ENCODE measurements around the gene EXOC6B. TPM values are rescaled to one million over a fixed set of nuclear protein-coding genes. Genes with fewer than 3 reads are reported as not detected.

EXOC6B gene
- total RNA-seq, 2 experiments from 2014 or later, result 8.5 to 8.6 TPM

GRCh38 chr2:72236445-72237067, 589.3 kb downstream of the EXOC6B start:
- no peaks in the 10 kb centered on the region for H3K27me3 Mint-ChIP-seq
- ChIA-PET CTCF (no interaction called here), POLR2A (no interaction called here)
- peaks cover 2% of the 10 kb centered on the region for H3K36me3 Mint-ChIP-seq
- no peak overlapping the region for H3K27ac Mint-ChIP-seq
- peaks cover 5% of the 10 kb centered on the region for H3K4me1 Mint-ChIP-seq (ENCODE audit: low read depth)
- no peak for DNase-seq
- H3K9me3 Mint-ChIP-seq, result peaks cover 2% of the 10 kb centered on the region
- intact Hi-C loops (cut with micrococcal nuclease), result no loop called here
- no peak overlapping the region for H3K4me3 Mint-ChIP-seq

GRCh38 chr2:72235497-72236415, 590.1 kb downstream of the EXOC6B start:
- DNase-seq, result no peak
- Mint-ChIP-seq H3K36me3 (peaks cover 2% of the 10 kb centered on the region), H3K27ac (no peak overlapping the region), H3K4me1 (ENCODE audit: low read depth) (no peaks in the 10 kb centered on the region), H3K4me3 (no peak overlapping the region), H3K27me3 (no peaks in the 10 kb centered on the region), H3K9me3 (peaks cover 2% of the 10 kb centered on the region)
- POLR2A ChIA-PET, result no interaction called here
- CTCF ChIA-PET, result no interaction called here
- intact Hi-C loops (cut with micrococcal nuclease), result no loop called here

- intact Hi-C loops (cut with micrococcal nuclease), result no loop called here
- peaks cover 5% of the 10 kb centered on the region for H3K36me3 Mint-ChIP-seq
- no peaks in the 10 kb centered on the region for H3K27me3 Mint-ChIP-seq
- H3K9me3 Mint-ChIP-seq, result peaks cover 7% of the 10 kb centered on the region
- no peak overlapping the region for H3K4me3 Mint-ChIP-seq
- no peak overlapping the region for H3K27ac Mint-ChIP-seq
- no peak for DNase-seq
- ChIA-PET POLR2A (no interaction called here), CTCF (no interaction called here)
- H3K4me1 Mint-ChIP-seq (ENCODE audit: low read depth), result no peaks in the 10 kb centered on the region
Observed at GRCh38 chr2:72233211-72233610, 592.6 kb downstream of the EXOC6B start.

GRCh38 chr2:72222829-72223564, 602.8 kb downstream of the EXOC6B start:
- no peak for DNase-seq
- intact Hi-C loops (cut with micrococcal nuclease), result no loop called here
- ChIA-PET POLR2A (no interaction called here), CTCF (no interaction called here)
- H3K36me3 Mint-ChIP-seq, result peaks cover 3% of the 10 kb centered on the region
- H3K27me3 Mint-ChIP-seq, result no peaks in the 10 kb centered on the region
- no peaks in the 10 kb centered on the region for H3K4me1 Mint-ChIP-seq (ENCODE audit: low read depth)
- no peak overlapping the region for H3K27ac Mint-ChIP-seq
- H3K4me3 Mint-ChIP-seq, result no peak overlapping the region
- peaks cover 2% of the 10 kb centered on the region for H3K9me3 Mint-ChIP-seq

GRCh38 chr2:72220170-72220569, 605.7 kb downstream of the EXOC6B start:
- Mint-ChIP-seq H3K4me1 (ENCODE audit: low read depth) (no peaks in the 10 kb centered on the region), H3K27ac (no peak overlapping the region), H3K9me3 (no peaks in the 10 kb centered on the region), H3K4me3 (no peak overlapping the region), H3K36me3 (no peaks in the 10 kb centered on the region), H3K27me3 (no peaks in the 10 kb centered on the region)
- intact Hi-C loops (cut with micrococcal nuclease), result no loop called here
- DNase-seq, result no peak
- POLR2A ChIA-PET, result no interaction called here
- CTCF ChIA-PET, result no interaction called here

- H3K4me3 Mint-ChIP-seq, result no peak overlapping the region
- POLR2A ChIA-PET, result no interaction called here
- H3K27me3 Mint-ChIP-seq, result no peaks in the 10 kb centered on the region
- H3K27ac Mint-ChIP-seq, result no peak overlapping the region
- H3K9me3 Mint-ChIP-seq, result no peaks in the 10 kb centered on the region
- H3K36me3 Mint-ChIP-seq, result peaks cover 1% of the 10 kb centered on the region
- no peaks in the 10 kb centered on the region for H3K4me1 Mint-ChIP-seq (ENCODE audit: low read depth)
- no peak for DNase-seq
- intact Hi-C loops (cut with micrococcal nuclease), result no loop called here
- CTCF ChIA-PET, result no interaction called here
Observed at GRCh38 chr2:72214429-72215143, 611.2 kb downstream of the EXOC6B start.

GRCh38 chr2:72212486-72212855, 613.4 kb downstream of the EXOC6B start:
- no peaks in the 10 kb centered on the region for H3K9me3 Mint-ChIP-seq
- CTCF ChIA-PET, result no interaction called here
- intact Hi-C loops (cut with micrococcal nuclease), result no loop called here
- DNase-seq, result no peak
- POLR2A ChIA-PET, result no interaction called here
- H3K4me3 Mint-ChIP-seq, result no peak overlapping the region
- H3K4me1 Mint-ChIP-seq (ENCODE audit: low read depth), result no peaks in the 10 kb centered on the region
- no peaks in the 10 kb centered on the region for H3K27me3 Mint-ChIP-seq
- H3K27ac Mint-ChIP-seq, result no peak overlapping the region
- peaks cover 4% of the 10 kb centered on the region for H3K36me3 Mint-ChIP-seq

GRCh38 chr2:72211777-72212485, 613.9 kb downstream of the EXOC6B start:
- no peaks in the 10 kb centered on the region for H3K9me3 Mint-ChIP-seq
- CTCF ChIA-PET, result no interaction called here
- no peak overlapping the region for H3K27ac Mint-ChIP-seq
- H3K27me3 Mint-ChIP-seq, result no peaks in the 10 kb centered on the region
- intact Hi-C loops (cut with micrococcal nuclease), result no loop called here
- H3K4me3 Mint-ChIP-seq, result no peak overlapping the region
- POLR2A ChIA-PET, result no interaction called here
- H3K36me3 Mint-ChIP-seq, result peaks cover 4% of the 10 kb centered on the region
- H3K4me1 Mint-ChIP-seq (ENCODE audit: low read depth), result no peaks in the 10 kb centered on the region
- DNase-seq, result no peak

- Mint-ChIP-seq H3K9me3 (no peaks in the 10 kb centered on the region), H3K27me3 (no peaks in the 10 kb centered on the region), H3K36me3 (peaks cover 4% of the 10 kb centered on the region), H3K4me1 (ENCODE audit: low read depth) (no peaks in the 10 kb centered on the region), H3K4me3 (no peak overlapping the region), H3K27ac (no peak overlapping the region)
- ChIA-PET POLR2A (no interaction called here), CTCF (no interaction called here)
- DNase-seq, result no peak
- intact Hi-C loops (cut with micrococcal nuclease), result no loop called here
Observed at GRCh38 chr2:72211350-72211749, 614.5 kb downstream of the EXOC6B start.

- Mint-ChIP-seq H3K36me3 (peaks cover 4% of the 10 kb centered on the region), H3K27me3 (no peaks in the 10 kb centered on the region), H3K4me1 (ENCODE audit: low read depth) (no peaks in the 10 kb centered on the region), H3K4me3 (no peak overlapping the region), H3K9me3 (no peaks in the 10 kb centered on the region), H3K27ac (no peak overlapping the region)
- CTCF ChIA-PET, result no interaction called here
- POLR2A ChIA-PET, result no interaction called here
- intact Hi-C loops (cut with micrococcal nuclease), result no loop called here
- no peak for DNase-seq
Observed at GRCh38 chr2:72210470-72210869, 615.4 kb downstream of the EXOC6B start.

- Mint-ChIP-seq H3K4me3 (no peak overlapping the region), H3K36me3 (peaks cover 2% of the 10 kb centered on the region), H3K4me1 (ENCODE audit: low read depth) (no peaks in the 10 kb centered on the region), H3K27ac (no peak overlapping the region), H3K9me3 (no peaks in the 10 kb centered on the region), H3K27me3 (no peaks in the 10 kb centered on the region)
- intact Hi-C loops (cut with micrococcal nuclease), result no loop called here
- ChIA-PET CTCF (no interaction called here), POLR2A (no interaction called here)
- no peak for DNase-seq
Observed at GRCh38 chr2:72208225-72208624, 617.6 kb downstream of the EXOC6B start.

GRCh38 chr2:72207334-72207733, 618.5 kb downstream of the EXOC6B start:
- POLR2A ChIA-PET, result no interaction called here
- Mint-ChIP-seq H3K4me1 (ENCODE audit: low read depth) (no peaks in the 10 kb centered on the region), H3K4me3 (no peak overlapping the region), H3K27me3 (no peaks in the 10 kb centered on the region), H3K9me3 (no peaks in the 10 kb centered on the region), H3K36me3 (peaks cover 2% of the 10 kb centered on the region), H3K27ac (no peak overlapping the region)
- CTCF ChIA-PET, result no interaction called here
- DNase-seq, result no peak
- intact Hi-C loops (cut with micrococcal nuclease), result no loop called here

Measured in activated CD4-positive, alpha-beta memory T cell treated with anti-CD3 and anti-CD28 coated beads for 36 hours (primary cell).